Hematopoietic multipotent progenitor cell treated with erythropoietin and hydrocortisone succinate and interleukin-3 and kit ligand, for 17 days (in vitro differentiated cells): ENCODE data around the gene TMEM156.
"Not testable (repeated sequence)": the region's sequence is repeated elsewhere in the genome, so short reads cannot be mapped to it uniquely, and the experiment has no call there.

Source experiments
- DNase-seq: peaks from one replicate; pipeline ENCODE4 v3.0.0-alpha.2; 2015; ENCODE audit warnings: low spot score

TMEM156 gene

DNA sequence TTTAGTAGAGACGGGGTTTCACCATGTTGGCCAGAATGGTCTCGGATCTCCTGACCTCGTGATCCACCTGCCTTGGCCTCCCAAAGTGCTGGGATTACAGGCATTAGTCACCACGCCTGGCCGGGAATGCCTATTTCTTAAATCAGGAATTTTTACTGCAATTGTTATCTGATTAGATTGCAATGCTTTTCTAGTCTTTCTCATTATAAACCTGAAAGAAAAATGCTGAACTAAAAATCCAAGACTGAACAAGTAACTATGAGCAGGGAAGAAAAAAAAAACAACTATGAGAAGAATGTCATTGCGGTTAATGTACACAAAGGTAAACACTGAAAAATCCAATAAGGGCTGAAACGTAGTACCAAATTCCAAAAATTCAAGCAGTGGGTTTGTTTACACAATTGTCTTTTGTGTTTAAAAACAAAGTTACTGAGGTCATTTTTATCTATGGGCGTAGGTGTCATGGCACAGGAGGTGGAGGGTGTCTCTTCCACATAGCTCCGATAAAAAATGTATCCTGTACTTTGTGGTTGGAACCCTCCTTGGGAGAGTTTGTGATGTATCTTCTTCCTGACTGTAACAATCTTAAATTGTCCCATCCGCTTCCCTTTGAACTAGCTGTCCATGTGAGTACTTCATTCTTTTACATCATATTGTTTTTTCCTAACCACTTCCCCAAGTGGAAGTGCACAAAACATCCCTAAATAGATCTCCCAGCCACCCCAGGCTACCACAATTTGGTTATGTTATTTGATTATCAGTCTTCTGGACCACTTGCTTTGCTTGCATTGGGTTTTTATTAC is 11.1 kb upstream of the TMEM156 start:
- no peak for DNase-seq

- no peak for DNase-seq
Observed at GRCh38 chr4:39042366-39042765, 10.2 kb upstream of the TMEM156 start.

DNA sequence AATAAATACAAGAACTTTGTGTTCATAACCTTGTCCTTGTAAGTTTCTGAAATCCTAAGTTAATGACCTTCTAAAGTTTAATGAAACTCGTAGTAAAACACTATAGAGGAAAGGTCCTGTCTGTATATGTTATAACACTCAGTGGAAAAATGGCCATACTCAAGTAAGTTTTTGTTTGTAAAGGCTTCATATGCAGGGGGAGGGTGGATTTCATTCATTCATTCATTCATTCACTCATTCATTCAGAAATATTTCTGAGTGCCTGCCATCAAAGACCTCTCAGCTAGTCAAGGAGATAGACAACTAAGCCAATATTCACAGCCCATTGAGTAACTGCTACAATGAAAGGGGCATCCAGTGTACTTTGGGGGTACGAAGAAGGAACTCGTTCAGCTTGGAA is 6.9 kb upstream of the TMEM156 start:
- DNase-seq = no peak

GRCh38 chr4:39037941-39038340 is 5.7 kb upstream of the TMEM156 start:
- DNase-seq = no peak

- DNase-seq = no peak
Observed at GRCh38 chr4:39037491-39037825, 5.2 kb upstream of the TMEM156 start.

DNA sequence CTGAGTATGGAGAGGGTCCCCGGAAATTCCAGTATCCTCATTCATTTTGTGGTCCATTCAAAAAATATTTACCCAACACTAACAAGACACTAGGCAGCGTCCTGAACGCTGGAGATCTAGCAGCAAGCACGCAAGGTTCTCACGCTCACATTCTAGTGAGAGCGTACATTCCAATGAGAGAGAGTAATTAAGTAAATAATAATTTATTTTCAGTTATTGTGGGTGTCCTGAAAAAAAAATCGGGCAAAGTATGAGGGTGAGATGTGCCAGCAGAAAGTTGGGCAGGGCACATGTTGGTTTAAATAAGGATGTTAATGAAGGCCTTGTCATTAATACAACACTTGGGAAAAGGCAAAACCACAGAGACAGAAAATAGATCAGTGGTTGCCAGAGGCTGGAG is 4.0 kb upstream of the TMEM156 start:
- no peak for DNase-seq

DNA sequence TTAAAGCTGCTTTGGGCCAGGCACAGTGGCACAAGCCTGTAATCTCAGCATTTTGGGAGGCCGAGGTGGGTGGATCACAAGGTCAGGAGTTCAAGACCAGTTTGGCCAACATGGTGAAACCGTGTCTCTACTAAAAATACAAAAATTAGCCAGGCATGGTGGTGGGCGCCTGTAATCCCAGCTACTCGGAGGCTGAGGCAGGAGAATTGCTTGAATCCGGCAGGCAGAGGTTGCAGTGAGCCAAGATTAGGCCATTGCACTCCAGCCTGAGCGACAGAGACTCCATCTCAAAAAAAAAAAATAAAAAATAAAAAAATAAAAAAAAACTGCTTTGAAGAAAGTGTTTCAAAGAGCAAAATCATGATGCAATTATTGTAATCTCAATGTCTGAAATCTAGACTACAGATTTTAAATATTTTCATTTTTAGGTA is 604 bp downstream of the TMEM156 start:
- not testable (repeated sequence) for DNase-seq

DNA sequence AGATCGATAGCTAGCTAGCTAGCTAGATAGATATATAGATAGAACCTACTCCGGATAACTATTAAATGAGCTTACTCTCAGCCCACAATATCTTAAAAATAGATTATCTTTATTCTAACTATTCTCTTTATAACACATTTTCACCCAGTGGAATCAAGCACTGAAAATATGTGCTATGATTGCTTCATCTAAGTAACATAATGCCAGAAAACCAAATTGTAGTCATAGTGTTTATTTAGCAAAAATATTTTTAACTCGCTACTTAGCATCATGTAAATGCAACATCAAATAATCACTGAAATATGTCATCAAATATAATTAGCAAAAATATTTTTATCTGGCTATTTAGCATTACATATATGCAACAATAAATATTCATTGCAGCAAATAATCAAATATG is 1.5 kb downstream of the TMEM156 start:
- no peak for DNase-seq

DNA sequence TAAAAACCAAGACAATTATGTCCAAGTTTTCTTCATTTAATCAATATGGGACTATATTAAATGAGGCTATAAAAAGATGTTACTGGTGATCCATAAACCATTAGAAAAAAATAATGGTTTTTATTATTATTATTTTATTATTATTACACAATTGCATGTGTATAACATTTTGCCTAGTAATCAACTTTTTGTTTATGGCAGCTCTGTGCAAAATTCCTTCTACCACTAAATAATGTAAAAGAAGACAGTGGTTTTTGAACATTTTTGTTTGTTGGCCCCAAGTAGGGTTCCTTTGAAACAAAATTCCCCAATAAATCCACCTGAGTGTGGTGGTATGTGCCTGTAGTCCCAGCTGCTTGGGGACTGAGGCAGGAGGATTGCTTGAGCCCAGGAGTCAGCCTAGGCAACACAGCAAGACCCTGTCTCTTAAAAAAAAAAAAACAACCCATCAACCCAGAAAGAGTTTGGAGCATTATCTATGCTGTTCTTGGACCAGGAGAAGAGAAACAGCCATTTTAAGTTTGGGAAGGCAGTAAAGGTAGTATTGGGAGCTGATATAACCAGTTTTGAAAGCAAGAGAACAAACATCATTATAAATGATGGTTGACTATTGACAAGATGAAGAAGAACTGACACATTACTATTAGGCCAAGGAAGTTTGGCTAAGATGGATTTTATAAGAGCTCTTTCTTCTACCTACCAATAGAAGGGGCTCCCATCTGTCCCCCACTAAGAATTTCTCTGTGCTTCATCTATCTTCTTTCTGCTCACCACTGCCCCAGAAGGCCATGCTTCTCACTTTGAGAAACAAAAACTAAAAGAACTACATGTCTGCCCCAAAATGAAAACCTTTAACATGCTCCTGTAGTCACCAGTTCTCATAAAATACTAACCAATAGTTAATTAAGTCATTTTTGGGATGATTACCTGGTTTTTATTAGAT is 2.2 kb downstream of the TMEM156 start:
- no peak for DNase-seq

DNA sequence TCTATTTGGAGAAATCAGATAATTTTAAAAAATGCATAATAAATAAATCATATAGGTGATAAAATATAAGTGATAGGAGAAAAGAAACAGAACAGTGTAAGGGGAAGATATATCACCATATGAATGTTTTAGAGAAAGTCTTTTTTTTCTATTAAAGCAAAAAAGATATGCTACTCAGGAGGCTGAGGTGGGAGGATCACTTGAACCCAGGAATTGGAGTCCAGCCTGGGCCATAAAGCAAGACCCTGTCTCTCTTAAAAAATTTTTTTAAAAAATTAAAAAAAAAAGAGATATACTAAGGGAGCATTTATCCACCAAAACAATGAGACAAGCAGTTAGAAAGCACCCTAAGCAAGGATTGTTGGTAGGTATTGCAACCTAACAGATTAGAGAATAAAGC is 6.1 kb downstream of the TMEM156 start:
- DNase-seq = no peak

- DNase-seq = no peak
Observed at GRCh38 chr4:39025552-39026085, 6.6 kb downstream of the TMEM156 start.

- DNase-seq = no peak
Observed at GRCh38 chr4:39024311-39024865, 7.8 kb downstream of the TMEM156 start.

GRCh38 chr4:39023059-39023458 is 9.2 kb downstream of the TMEM156 start:
- no peak for DNase-seq

DNA sequence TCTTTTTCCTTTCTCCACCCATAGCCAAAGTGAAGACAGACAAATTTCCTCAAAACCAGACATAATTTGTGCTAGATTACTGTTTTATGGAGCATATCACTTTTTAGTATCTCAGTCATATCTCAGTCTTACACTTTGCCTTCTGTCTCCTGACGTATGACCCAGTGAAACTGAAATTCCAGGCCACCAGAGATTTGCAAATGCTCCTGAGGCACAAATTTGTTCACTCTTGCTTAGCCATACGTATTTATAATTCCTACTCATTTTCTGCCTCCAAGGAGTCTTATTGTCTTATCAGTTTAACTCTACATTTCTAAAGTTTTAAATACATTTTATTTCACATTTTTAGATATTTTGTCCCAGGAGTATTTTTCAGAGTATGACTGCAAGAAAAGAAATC is 10.0 kb downstream of the TMEM156 start:
- DNase-seq = no peak

- DNase-seq = no peak
Observed at GRCh38 chr4:39021631-39022030, 10.6 kb downstream of the TMEM156 start.

- no peak for DNase-seq
Observed at GRCh38 chr4:39020130-39020529, 12.1 kb downstream of the TMEM156 start.

- no peak for DNase-seq
Observed at GRCh38 chr4:39014028-39014427, 18.2 kb downstream of the TMEM156 start.

- no peak for DNase-seq
Observed at GRCh38 chr4:39004758-39005157, 27.5 kb downstream of the TMEM156 start.

- not testable (repeated sequence) for DNase-seq
Observed at GRCh38 chr4:39002058-39002457, 30.2 kb downstream of the TMEM156 start.

DNA sequence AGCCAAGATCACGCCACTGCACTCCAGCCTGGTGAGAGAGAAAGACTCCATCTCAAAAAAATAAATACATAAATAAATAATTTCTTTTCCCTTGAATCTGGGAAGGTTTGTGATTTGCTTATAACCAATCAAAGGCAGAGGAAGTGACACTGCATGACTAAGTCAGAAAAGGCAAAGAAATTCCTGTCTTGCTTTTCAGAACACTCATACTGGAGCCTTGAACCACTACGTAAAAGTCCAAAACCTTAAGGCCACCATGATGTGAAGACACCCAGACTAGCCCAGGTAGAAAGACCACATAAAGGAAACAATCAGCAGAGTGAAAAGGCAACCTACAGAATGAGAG is 36.6 kb downstream of the TMEM156 start:
- DNase-seq = no peak

DNA sequence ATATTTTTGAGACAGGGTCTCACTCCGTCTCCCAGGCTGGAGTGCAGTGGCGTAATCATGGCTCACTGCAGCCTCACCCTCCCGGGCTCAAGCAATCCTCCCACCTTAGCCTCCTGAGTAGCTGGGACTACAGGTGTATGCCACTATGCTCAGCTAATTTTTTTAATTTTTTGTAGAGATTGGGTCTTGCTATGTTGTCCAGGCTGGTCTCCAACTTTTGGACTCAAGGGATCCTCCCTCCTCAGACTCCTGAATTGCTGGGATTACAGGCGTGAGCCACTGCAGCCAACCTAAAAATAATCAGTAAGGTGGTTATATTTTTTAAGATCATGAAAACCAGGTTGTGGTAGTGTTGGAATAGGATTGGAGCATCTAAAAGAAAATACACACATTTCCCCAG is 38.1 kb downstream of the TMEM156 start:
- DNase-seq = no peak

DNA sequence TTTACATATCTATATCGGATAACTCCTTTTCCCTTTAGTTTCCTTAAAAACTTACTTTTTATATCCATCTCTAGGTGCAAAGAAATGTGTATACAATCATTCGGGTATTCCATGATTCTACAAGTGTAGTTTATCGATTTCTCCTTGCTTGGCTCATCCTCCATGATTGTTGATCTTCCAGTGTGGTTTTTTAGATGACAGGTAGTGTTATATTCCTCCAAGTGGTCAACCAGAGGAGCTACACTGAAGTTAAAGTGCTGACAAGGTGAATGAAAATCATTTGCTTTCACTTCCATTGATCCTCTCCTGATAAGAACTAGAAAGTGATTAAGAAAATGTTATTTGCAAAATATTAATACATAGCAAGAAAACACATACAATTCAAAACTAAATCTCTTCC is 38.5 kb downstream of the TMEM156 start:
- no peak for DNase-seq

DNA sequence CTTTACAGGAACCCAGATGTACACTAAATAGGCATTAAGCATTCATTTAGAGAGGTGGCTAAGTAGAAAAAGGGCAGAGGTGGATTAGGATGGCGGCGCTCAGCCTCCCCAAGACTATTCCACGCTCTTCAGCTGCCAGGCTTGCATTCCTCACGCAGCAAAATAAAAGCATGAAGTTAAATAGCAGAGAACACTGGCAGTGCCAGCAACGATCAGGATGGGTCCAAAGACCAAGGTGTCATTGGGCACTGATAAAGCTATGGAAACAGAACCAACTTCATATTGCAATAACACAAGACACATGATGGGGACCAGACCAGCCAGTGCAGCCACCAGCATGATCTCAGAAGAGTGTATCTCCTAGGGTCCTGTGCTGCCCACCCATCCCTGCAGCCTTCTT is 42.0 kb downstream of the TMEM156 start:
- DNase-seq = no peak
